ENCODE results near the gene RAPGEF3.
A peak's percentile ranks its signal among the peaks of the same experiment; 100 is the strongest.

Gene RAPGEF3

DNA sequence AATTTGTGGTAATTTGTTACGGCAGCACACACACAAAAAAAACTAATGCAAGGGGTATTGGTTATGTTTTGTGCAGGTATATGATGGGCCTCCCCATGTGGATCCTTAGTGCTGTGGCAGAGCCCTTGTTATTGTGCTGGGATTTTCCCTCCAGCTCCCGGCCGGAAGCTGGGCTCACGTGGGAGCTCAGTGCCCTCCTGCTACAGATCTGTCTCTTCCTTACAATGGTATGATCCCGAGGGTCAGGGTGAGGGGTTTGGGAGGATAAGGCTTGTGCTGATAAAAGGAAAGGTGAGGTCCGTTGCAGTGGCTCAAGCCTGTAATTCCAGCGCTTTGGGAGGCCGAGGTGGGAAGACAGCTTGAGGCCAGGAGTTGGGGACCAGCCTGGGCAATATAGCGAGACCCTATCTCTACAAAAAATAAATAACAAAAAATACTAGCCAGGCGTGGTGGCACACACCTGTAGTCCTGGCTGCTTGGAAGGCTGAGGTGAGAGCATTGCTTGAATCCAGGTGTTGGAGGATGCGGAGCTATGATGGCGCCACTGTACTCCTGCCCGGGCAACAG lies 13.5 kb upstream of the RAPGEF3 start:
- H4K20me1 ChIP-seq (ENCODE audit: insufficient read depth, low read length, poor library complexity, severe bottlenecking): no peaks in the 10 kb centered on the region
- peaks cover 10% of the 10 kb centered on the region for H3K79me2 ChIP-seq (ENCODE audit: insufficient read depth, low read length)
- H3K9me2 ChIP-seq (replicated peaks; ENCODE audit: low read depth, low read length): no peaks in the 10 kb centered on the region
- H3K4me2 ChIP-seq (ENCODE audit: low read depth, low read length, poor library complexity, severe bottlenecking): peak overlapping the region; percentile 92
- peak overlapping the region; percentile 47 for H3K9ac ChIP-seq (ENCODE audit: low read depth, low read length, poor library complexity, severe bottlenecking)
- no peak overlapping the region for H2AFZ ChIP-seq (ENCODE audit: low read length)
- H3K27me3 ChIP-seq (ENCODE audit: insufficient read depth, low read length, poor library complexity, severe bottlenecking): no peaks in the 10 kb centered on the region
- no peaks in the 10 kb centered on the region for H3K36me3 ChIP-seq (ENCODE audit: insufficient read depth, low read length)
- H3F3A ChIP-seq (ENCODE audit: low read depth): no peaks in the 10 kb centered on the region
- no peaks in the 10 kb centered on the region for H3K9me3 ChIP-seq (ENCODE audit: insufficient read depth, low read depth, low read length)
- TF ChIP-seq, protein P1, sequence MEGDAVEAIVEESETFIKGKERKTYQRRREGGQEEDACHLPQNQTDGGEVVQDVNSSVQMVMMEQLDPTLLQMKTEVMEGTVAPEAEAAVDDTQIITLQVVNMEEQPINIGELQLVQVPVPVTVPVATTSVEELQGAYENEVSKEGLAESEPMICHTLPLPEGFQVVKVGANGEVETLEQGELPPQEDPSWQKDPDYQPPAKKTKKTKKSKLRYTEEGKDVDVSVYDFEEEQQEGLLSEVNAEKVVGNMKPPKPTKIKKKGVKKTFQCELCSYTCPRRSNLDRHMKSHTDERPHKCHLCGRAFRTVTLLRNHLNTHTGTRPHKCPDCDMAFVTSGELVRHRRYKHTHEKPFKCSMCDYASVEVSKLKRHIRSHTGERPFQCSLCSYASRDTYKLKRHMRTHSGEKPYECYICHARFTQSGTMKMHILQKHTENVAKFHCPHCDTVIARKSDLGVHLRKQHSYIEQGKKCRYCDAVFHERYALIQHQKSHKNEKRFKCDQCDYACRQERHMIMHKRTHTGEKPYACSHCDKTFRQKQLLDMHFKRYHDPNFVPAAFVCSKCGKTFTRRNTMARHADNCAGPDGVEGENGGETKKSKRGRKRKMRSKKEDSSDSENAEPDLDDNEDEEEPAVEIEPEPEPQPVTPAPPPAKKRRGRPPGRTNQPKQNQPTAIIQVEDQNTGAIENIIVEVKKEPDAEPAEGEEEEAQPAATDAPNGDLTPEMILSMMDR (conservative IDR thresholded peaks at IDR 0.05; ENCODE audit: low read length): no peak
- no peak for TF ChIP-seq EZH2phosphoT487 (IDR thresholded peaks at IDR 0.05; ENCODE audit: borderline replicate concordance)
- H3K4me3 ChIP-seq (ENCODE audit: low read length, poor library complexity, severe bottlenecking): peak overlapping the region; percentile 80
- peaks cover 36% of the 10 kb centered on the region for H3K4me1 ChIP-seq (ENCODE audit: insufficient read depth, low read length, poor library complexity, severe bottlenecking)

- peaks cover 35% of the 10 kb centered on the region for H3K4me1 ChIP-seq (ENCODE audit: insufficient read depth, low read length, poor library complexity, severe bottlenecking)
- no peaks in the 10 kb centered on the region; the same call in 1 of the 2 replicates for H3F3A ChIP-seq (ENCODE audit: low read depth)
- no peaks in the 10 kb centered on the region for H3K9me3 ChIP-seq (ENCODE audit: insufficient read depth, low read depth, low read length)
- no peak overlapping the region for H3K4me3 ChIP-seq (ENCODE audit: low read length, poor library complexity, severe bottlenecking)
- no peak overlapping the region for H2AFZ ChIP-seq (ENCODE audit: low read length)
- TF ChIP-seq EZH2phosphoT487 (IDR thresholded peaks at IDR 0.05; ENCODE audit: borderline replicate concordance): no peak
- TF ChIP-seq, protein P1 (conservative IDR thresholded peaks at IDR 0.05; ENCODE audit: low read length): no peak
- no peaks in the 10 kb centered on the region for H3K27me3 ChIP-seq (ENCODE audit: insufficient read depth, low read length, poor library complexity, severe bottlenecking)
- H4K20me1 ChIP-seq (ENCODE audit: insufficient read depth, low read length, poor library complexity, severe bottlenecking): no peaks in the 10 kb centered on the region
- H3K9me2 ChIP-seq (replicated peaks; ENCODE audit: low read depth, low read length): no peaks in the 10 kb centered on the region
- peaks cover 10% of the 10 kb centered on the region for H3K79me2 ChIP-seq (ENCODE audit: insufficient read depth, low read length)
- no peaks in the 10 kb centered on the region for H3K36me3 ChIP-seq (ENCODE audit: insufficient read depth, low read length)
- no peak overlapping the region for H3K4me2 ChIP-seq (ENCODE audit: low read depth, low read length, poor library complexity, severe bottlenecking)
- H3K9ac ChIP-seq (ENCODE audit: low read depth, low read length, poor library complexity, severe bottlenecking): no peak overlapping the region
Measured at GRCh38 chr12:47771304-47771703, 12.6 kb upstream of the RAPGEF3 start.

GRCh38 chr12:47770086-47770726 lies 11.5 kb upstream of the RAPGEF3 start:
- Histone ChIP-seq H3F3A (ENCODE audit: low read depth) (no peaks in the 10 kb centered on the region; the same call in 1 of the 2 replicates), H3K9ac (ENCODE audit: low read depth, low read length, poor library complexity, severe bottlenecking) (no peak overlapping the region), H3K4me1 (ENCODE audit: insufficient read depth, low read length, poor library complexity, severe bottlenecking) (peaks cover 35% of the 10 kb centered on the region), H3K79me2 (ENCODE audit: insufficient read depth, low read length) (peaks cover 10% of the 10 kb centered on the region), H3K4me2 (ENCODE audit: low read depth, low read length, poor library complexity, severe bottlenecking) (no peak overlapping the region), H4K20me1 (ENCODE audit: insufficient read depth, low read length, poor library complexity, severe bottlenecking) (no peaks in the 10 kb centered on the region), H2AFZ (ENCODE audit: low read length) (no peak overlapping the region), H3K27me3 (ENCODE audit: insufficient read depth, low read length, poor library complexity, severe bottlenecking) (no peaks in the 10 kb centered on the region), H3K9me2 (replicated peaks; ENCODE audit: low read depth, low read length) (no peaks in the 10 kb centered on the region), H3K4me3 (ENCODE audit: low read length, poor library complexity, severe bottlenecking) (no peak overlapping the region), H3K36me3 (ENCODE audit: insufficient read depth, low read length) (no peaks in the 10 kb centered on the region), H3K9me3 (ENCODE audit: insufficient read depth, low read depth, low read length) (no peaks in the 10 kb centered on the region)
- TF ChIP-seq, protein P1 (conservative IDR thresholded peaks at IDR 0.05; ENCODE audit: low read length): no peak
- TF ChIP-seq EZH2phosphoT487 (IDR thresholded peaks at IDR 0.05; ENCODE audit: borderline replicate concordance): no peak
